ENCODE results near the gene PLEKHA1. TPM values are rescaled to one million over a fixed set of nuclear protein-coding genes. Genes with fewer than 3 reads are reported as not detected.

The PLEKHA1 gene
- total and polyA plus RNA-seq, 2 of the 13 experiments (the other 11 are each of a cell fraction or from before 2014, with no cell fraction given), result 32.2 to 53.3 TPM

DNA sequence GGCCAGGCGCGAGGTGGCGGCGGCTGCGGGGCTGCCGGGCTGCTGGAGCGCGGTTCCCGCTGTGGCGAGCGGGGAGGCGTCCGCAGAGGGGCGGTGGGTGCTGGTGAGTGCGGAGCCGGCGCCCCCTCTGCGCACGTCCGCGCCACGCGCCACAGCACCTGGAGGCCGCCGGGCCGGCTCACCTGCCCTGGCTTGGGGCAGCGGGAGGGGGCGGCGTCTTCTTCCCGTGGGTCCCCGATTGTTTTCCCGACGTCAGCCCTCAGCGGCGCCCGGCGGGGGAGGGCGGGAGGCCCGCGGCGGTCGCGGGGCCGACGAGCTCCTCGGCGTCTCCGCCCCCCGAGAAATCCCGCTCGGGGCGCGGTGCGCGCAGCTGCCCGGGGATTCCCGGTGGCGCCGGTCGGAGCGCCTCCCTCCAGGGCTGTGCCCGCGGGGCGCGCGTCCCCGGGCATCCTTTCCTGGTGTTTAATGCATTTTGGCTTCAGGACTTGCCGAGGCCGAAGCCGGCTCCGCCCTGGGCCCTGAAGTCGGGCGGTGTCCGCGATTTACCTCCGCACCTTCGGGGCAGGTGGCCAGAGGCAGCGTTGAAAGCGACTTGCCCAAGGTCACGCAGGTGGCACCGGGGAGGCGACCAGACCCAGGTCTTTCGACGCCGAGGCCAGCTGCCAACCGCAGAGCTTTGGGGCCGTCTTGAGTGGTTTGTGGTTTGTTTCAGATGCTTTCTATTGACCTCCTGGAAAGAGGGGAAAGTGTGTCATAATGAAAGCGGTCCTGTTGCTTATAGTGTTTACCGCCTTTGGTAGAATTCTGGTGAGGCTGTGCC lies 561 bp downstream of the PLEKHA1 start:
- Histone ChIP-seq H3K4me1 (ENCODE audit: insufficient read depth, low read length) (peaks cover 68% of the 10 kb centered on the region), H3K4me2 (ENCODE audit: low read depth, low read length) (peak overlapping the region; percentile 77), H2AFZ (ENCODE audit: low read length) (no peak overlapping the region), H4K20me1 (ENCODE audit: insufficient read depth, low read length) (0 out of 2 replicates have a peak, but pooled peaks cover 5% of the 10 kb centered on the region), H3K9me3 (ENCODE audit: low read length) (no peaks in the 10 kb centered on the region), H3K27ac (ENCODE audit: extremely low read length, insufficient read depth, low read length) (peak overlapping the region; percentile 82), H3K27me3 (ENCODE audit: control insufficient read depth in 1 of 2, insufficient read depth in 2 of 2, low read length in 2 of 2) (peaks cover 0 to 3% of the 10 kb centered on the region in 2 experiments; a peak in 1 of 5 replicates), H3K4me3 (replicated peaks in 1 of 3; ENCODE audit: insufficient read depth in 1 of 3, low read depth in 2 of 3, low read length in 3 of 3) (peak overlapping the region; percentile 86 to 89 (median 87)), H3K36me3 (replicated peaks in 1 of 2; ENCODE audit: control insufficient read depth in 1 of 2, insufficient read depth in 2 of 2, low read length in 2 of 2) (peaks cover 0 to 8% of the 10 kb centered on the region in 2 experiments; a peak in 1 of 5 replicates), H3K79me2 (ENCODE audit: insufficient read depth, low read length) (peaks cover 52% of the 10 kb centered on the region), H3K9ac (ENCODE audit: insufficient read depth, low read depth, low read length) (peak overlapping the region; percentile 89)
- no TSS peak for BruUV-seq (replicated peaks)
- DNase-seq (ENCODE audit: low spot score) (peak; percentile 21), FAIRE-seq (no peak), ATAC-seq (peak; percentile 57)
- 0% methylated on average over 7 of the region's 89 CpGs for WGBS (ENCODE audit: low lambda C conversion rate)
- POLR2A ChIA-PET, result interaction anchor here (1.0 to 4.0 kb wide), 15 partner anchors 12 to 107 kb away, joined by 3 to 53 read pairs (median 9); no protein-coding TSS in a partner anchor
- in situ Hi-C loops (cut with HindIII; ENCODE audit: extremely low pct_ligation_motif_present, low pct_unique_long_range_greater_than_20kb), result no loop called here
- CTCF ChIA-PET (ENCODE audit: low intra/inter-chr PET ratio, low total read pairs), result no interaction called here
- intact Hi-C loops (cut with micrococcal nuclease; ENCODE audit: unreplicated experiment), result loop anchor here (1.0 to 2.0 kb wide), 3 partner anchors 22 to 76 kb away; no protein-coding TSS in a partner anchor
- 0 out of 2 replicates have a peak, but pooled peaks have one; percentile 3 for TF ChIP-seq ZNF749 (CRISPR knock-in tag; IDR thresholded peaks at IDR 0.05; ENCODE audit: borderline replicate concordance)
- TF ChIP-seq, protein P1, sequence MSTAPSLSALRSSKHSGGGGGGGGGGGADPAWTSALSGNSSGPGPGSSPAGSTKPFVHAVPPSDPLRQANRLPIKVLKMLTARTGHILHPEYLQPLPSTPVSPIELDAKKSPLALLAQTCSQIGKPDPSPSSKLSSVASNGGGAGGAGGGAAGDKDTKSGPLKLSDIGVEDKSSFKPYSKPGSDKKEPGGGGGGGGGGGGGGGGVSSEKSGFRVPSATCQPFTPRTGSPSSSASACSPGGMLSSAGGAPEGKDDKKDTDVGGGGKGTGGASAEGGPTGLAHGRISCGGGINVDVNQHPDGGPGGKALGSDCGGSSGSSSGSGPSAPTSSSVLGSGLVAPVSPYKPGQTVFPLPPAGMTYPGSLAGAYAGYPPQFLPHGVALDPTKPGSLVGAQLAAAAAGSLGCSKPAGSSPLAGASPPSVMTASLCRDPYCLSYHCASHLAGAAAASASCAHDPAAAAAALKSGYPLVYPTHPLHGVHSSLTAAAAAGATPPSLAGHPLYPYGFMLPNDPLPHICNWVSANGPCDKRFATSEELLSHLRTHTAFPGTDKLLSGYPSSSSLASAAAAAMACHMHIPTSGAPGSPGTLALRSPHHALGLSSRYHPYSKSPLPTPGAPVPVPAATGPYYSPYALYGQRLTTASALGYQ (CRISPR knock-in tag; IDR thresholded peaks at IDR 0.05), result peak; percentile 59
- TF ChIP-seq YEATS4 (CRISPR knock-in tag; IDR thresholded peaks at IDR 0.05; ENCODE audit: borderline replicate concordance), result 0 out of 2 replicates have a peak, but pooled peaks have one; percentile 29
- no peak for TF ChIP-seq ZNF207 (IDR thresholded peaks at IDR 0.05; ENCODE audit: borderline replicate concordance)
- peak; percentile 84; the same call in 1 of the 2 replicates for TF ChIP-seq ZNF790 (CRISPR knock-in tag; IDR thresholded peaks at IDR 0.05; ENCODE audit: borderline replicate concordance)
- TF ChIP-seq, protein P2, sequence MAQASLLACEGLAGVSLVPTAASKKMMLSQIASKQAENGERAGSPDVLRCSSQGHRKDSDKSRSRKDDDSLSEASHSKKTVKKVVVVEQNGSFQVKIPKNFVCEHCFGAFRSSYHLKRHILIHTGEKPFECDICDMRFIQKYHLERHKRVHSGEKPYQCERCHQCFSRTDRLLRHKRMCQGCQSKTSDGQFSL (CRISPR knock-in tag; IDR thresholded peaks at IDR 0.05), result no peak
- TF ChIP-seq, protein P3, sequence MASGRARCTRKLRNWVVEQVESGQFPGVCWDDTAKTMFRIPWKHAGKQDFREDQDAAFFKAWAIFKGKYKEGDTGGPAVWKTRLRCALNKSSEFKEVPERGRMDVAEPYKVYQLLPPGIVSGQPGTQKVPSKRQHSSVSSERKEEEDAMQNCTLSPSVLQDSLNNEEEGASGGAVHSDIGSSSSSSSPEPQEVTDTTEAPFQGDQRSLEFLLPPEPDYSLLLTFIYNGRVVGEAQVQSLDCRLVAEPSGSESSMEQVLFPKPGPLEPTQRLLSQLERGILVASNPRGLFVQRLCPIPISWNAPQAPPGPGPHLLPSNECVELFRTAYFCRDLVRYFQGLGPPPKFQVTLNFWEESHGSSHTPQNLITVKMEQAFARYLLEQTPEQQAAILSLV (CRISPR knock-in tag; IDR thresholded peaks at IDR 0.05; ENCODE audit: borderline replicate concordance), result peak; percentile 30; the same call in 1 of the 2 replicates
- no peak for TF ChIP-seq HOXA7 (CRISPR knock-in tag; IDR thresholded peaks at IDR 0.05)
- peak; percentile 58; the same call in 1 of the 2 replicates for TF ChIP-seq ZNF782 (CRISPR knock-in tag; IDR thresholded peaks at IDR 0.05; ENCODE audit: borderline replicate concordance)
- TF ChIP-seq, protein P4, sequence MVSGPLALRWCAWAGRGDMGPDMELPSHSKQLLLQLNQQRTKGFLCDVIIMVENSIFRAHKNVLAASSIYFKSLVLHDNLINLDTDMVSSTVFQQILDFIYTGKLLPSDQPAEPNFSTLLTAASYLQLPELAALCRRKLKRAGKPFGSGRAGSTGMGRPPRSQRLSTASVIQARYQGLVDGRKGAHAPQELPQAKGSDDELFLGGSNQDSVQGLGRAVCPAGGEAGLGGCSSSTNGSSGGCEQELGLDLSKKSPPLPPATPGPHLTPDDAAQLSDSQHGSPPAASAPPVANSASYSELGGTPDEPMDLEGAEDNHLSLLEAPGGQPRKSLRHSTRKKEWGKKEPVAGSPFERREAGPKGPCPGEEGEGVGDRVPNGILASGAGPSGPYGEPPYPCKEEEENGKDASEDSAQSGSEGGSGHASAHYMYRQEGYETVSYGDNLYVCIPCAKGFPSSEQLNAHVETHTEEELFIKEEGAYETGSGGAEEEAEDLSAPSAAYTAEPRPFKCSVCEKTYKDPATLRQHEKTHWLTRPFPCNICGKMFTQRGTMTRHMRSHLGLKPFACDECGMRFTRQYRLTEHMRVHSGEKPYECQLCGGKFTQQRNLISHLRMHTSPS (CRISPR knock-in tag; IDR thresholded peaks at IDR 0.05; ENCODE audit: low read depth), result peak; percentile 65
- no peak for TF ChIP-seq XRCC5 (optimal IDR thresholded peaks at IDR 0.05; ENCODE audit: low read length)
- no peak for TF ChIP-seq NONO (IDR thresholded peaks at IDR 0.05)
- peak; percentile 36 for TF ChIP-seq NONO (CRISPR knock-in tag; conservative IDR thresholded peaks at IDR 0.05)
- 0 out of 2 replicates have a peak, but pooled peaks have one; percentile 18 for TF ChIP-seq RXRA (CRISPR knock-in tag; IDR thresholded peaks at IDR 0.05)
- TF ChIP-seq PHF5A (CRISPR knock-in tag; IDR thresholded peaks at IDR 0.05; ENCODE audit: low read depth, unreplicated experiment), result no peak
- TF ChIP-seq, protein P5, sequence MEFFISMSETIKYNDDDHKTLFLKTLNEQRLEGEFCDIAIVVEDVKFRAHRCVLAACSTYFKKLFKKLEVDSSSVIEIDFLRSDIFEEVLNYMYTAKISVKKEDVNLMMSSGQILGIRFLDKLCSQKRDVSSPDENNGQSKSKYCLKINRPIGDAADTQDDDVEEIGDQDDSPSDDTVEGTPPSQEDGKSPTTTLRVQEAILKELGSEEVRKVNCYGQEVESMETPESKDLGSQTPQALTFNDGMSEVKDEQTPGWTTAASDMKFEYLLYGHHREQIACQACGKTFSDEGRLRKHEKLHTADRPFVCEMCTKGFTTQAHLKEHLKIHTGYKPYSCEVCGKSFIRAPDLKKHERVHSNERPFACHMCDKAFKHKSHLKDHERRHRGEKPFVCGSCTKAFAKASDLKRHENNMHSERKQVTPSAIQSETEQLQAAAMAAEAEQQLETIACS (CRISPR knock-in tag; IDR thresholded peaks at IDR 0.05), result peak; percentile 60
